BE2C (cell line): ENCODE data around the gene BLTP2.
A peak's percentile ranks its signal among the peaks of the same experiment; 100 is the strongest.

ENCODE experiments used
- DNase-seq: peaks from one replicate; pipeline ENCODE4 v3.0.0-alpha.2; 2020
- H3K27me3 ChIP-seq: fragments of 250-450 bp; sonication (Bioruptor Pico); 2 replicates; pipeline ENCODE4 v1.5.1; 2020; ENCODE audit warnings: mild to moderate bottlenecking
- H3K36me3 ChIP-seq: fragments of 250-450 bp; sonication (Bioruptor Pico); 2 replicates; pipeline ENCODE4 v1.5.1; 2020; ENCODE audit warnings: mild to moderate bottlenecking
- H3K4me1 ChIP-seq: fragments of 250-450 bp; sonication (Bioruptor Pico); 2 replicates; pipeline ENCODE4 v1.5.1; 2020
- H3K4me3 ChIP-seq: 2 replicates; pipeline ENCODE4 v1.5.1; 2011; ENCODE audit warnings: low read depth, low read length
- H3K9me3 ChIP-seq: fragments of 250-450 bp; sonication (Bioruptor Pico); 2 replicates; pipeline ENCODE4 v1.5.1; 2020
- CTCF ChIP-seq: IDR thresholded peaks from 2 replicates; pipeline ENCODE4 v1.5.1; 2012; ENCODE audit warnings: mild to moderate bottlenecking, low read depth, low read length

The BLTP2 gene

GRCh38 chr17:28598389-28598788 lies 46.6 kb downstream of the BLTP2 start:
- DNase-seq = no peak
- Histone ChIP-seq H3K4me1 (no peaks in the 10 kb centered on the region), H3K27me3 (no peaks in the 10 kb centered on the region), H3K4me3 (peak overlapping the region; percentile 78), H3K9me3 (no peaks in the 10 kb centered on the region), H3K36me3 (no peaks in the 10 kb centered on the region)
- no peak for TF ChIP-seq CTCF

DNA sequence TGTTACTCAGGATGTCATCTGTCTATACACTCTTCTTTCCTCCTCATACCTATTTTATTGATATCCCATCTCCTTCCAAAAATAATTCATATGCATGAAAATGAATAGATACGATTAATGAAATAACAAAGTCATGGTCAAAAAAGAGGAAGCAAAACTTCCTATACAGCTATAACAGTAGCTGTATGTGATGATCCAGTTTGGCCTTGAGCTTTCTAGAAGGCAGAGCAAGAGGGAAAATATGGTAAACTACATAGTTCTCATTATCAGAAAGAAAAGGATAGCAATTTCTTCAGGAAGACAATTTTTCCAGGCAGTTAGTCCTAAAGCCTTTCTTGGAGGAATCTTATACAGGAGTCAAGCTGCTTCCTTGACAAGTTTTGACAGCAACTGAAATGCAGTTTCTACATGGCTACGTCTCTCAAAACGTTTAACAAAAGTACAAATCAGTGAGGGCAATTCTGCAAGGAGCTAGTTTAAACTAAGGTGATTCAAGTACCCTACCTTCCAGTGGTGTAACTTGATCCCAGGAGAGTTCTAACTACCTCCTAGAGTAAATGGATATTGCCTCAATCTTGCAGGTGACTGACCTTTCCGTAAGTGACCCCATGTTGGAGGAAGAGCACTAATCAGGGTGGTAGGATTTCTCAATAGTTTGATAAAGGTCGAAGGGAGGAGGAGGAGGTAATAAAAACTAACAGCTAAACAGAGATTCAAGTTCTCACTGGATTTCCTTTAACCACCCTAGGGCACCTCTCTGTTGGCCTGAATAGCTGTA lies 47.2 kb downstream of the BLTP2 start:
- Histone ChIP-seq H3K27me3 (no peaks in the 10 kb centered on the region), H3K4me1 (no peaks in the 10 kb centered on the region), H3K4me3 (peak overlapping the region; percentile 78), H3K9me3 (no peaks in the 10 kb centered on the region), H3K36me3 (no peaks in the 10 kb centered on the region)
- DNase-seq = no peak
- no peak for TF ChIP-seq CTCF
